NCI-H82 (cell line): ENCODE results near the gene WHRN.

Source experiments
- DNase-seq: peaks from one replicate; lab custom pipeline; 2025; lab: John Stamatoyannopoulos, UW

The WHRN gene

DNA sequence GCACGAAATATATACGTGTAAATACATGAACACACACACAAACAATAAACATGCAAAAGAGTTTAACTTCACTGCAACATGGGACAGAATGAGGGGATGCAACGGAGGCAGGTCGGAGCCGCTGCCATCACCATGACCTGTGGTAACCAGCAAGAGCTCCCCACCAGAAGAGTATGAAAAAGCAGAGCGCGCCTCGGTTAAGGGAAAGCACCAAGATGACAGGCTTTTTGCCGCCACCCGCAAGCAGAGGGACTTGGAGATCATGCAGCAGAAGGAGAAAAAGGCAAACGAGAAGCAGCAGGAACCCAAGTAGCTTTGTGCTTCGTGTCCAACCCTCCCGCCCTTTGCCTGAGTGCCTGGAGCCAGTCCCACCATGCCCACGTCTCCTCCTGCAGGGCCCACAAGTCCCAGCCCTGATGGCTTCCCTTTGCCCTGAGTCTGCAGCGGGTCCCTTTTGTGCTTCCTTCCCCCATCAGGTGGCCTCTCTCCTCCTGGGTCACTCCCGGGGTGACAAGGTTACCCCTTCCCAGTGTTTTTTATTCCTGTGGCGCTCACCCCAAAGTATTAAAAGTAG, 13.8 kb downstream of the WHRN start:
- DNase-seq: no peak

DNA sequence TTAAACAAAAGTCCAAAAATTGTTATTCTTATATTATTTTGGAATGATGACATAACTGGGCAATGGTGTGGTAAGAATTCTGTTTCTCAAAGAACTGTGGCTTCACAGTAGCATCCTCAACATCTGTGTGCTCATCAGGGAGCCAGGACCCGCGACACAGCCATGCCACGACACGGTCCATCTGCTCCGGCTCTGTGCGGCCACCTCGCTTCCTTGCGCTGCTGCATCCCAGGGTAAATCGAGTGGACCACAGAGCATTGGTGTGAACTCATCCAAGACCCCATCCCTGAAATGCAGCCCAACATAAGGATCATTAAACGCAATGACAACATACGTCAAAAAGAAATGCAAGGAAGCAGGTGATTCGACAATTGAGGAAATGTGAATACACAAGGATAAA, 15.3 kb downstream of the WHRN start:
- no peak for DNase-seq

DNA sequence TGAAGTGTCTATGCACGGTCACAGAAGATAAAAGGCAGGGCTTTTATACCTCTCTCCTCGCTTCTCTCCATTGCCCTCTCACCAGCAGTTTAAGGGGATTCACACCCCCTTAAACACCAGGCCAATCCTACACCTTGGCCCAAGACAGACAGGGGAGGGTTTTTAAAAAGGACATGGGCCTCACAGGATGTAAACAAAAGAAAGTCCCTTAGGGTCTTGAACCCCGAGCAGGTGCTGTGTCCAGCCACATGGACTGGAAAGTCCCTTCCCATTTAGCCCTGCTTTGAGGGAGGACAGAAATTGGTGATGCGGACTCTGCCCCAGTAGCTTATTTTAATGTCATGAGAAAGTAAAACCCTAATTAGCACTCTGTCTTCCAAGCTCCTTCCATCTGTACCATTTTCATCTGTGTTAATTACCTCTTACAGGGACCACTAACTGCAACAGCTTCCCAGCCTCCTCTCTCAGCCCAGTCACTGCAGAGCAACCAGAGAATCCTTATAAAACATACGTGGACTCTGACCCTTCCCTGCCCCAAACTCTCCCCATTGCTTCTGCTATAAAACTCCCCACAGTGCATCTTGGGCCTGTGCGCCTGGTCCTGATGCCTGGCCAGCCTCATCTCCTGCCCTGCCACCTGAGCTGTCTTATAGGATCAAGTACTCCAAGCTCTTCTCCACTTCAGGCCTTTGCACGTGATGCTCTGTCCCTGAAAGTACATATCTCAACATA, 16.7 kb downstream of the WHRN start:
- DNase-seq: no peak

DNA sequence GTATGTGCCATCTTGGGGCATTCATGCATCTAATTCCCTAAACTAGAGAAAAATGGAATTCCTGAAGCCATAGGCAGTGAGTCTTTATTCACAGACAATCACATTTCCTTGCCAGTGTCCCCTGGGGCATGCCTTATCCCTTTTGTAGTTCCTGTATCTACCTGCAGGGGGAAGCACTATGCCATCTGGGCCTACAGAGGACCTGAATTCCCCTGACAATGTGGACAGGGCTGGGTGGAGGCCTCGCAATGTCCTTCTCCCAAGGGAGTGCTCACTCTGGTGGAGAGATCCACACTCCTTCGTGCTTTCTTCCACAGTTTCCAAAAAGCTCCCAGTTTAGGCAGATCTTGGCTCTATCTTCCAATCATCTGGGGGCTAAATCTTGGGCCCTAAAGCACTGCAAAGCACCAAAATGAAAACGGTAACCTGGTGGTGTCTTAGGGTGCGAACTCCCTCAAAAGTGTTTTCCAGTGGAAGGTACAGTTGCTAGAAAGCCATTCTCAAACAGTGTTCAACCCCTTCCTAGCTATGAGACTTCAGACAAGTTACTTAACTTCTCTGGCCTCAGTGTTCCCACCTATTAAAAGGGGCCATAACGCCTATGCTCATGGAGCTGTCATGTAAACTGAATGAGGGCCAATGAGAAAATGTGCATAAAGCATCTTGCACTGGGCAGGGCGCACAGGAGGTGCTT, 17.5 kb downstream of the WHRN start:
- DNase-seq: peak; percentile 89

DNA sequence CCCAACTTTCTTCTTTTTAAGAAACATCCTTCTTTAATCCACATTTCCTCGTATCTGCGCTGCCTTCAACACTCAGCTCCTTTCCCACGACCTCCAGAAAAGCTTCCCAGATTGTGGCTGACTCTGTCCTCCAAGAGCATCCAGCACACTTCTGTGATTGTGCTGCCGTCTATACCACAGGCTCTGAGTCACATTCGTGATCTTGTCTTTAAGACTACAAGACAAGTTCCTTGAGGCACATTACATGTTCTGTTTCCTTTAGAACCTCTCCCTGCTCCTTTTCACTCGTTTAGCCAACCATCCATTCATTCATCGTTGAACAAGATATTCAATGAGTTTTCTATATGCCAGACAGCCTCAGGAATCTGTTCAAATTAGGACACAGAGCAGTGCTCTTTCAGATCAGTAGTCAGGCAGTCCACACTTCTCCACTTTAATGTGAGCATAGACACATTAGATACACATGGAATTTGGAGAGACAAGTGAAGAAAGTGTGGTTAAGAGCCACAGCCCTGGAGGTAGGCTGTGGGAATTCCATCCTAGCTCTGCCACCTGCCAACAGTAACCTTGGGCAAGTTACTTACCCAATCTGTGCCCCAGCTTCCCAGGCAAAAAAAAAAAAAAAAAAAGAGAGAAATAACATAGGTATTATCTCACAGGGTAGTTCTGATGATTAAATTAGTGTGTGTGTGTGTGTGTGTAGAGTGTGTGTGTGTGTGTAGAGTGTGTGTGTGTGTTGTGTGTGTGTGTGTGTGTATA, 18.9 kb downstream of the WHRN start:
- no peak for DNase-seq

DNA sequence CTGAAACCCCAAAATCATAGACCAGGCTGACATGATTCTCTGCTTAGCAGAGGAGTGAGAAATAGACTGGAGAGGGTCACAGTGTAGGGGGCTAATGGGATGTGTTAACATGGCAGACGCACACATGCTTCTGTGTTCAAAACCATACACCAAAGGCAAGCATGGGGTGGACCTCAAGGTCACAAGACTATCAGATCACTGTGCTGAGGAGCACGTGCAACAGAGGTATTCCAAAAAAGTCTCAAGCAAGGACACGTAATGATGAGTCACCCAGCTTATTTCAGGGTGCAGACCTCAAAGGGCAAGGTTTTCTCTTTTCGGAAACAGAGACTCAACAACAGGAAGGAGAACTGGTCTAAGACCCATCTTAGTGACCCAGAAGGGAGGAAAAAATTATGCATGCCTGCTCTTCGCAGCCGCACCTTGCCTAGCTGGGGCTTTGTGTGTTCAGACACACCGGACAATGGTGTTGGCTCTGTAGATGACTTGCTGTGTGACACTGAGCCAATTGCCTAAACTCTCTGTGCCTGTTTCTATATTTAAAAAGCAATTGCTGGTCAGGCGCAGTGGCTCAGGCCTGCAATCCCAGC, 20.3 kb downstream of the WHRN start:
- no peak for DNase-seq

DNA sequence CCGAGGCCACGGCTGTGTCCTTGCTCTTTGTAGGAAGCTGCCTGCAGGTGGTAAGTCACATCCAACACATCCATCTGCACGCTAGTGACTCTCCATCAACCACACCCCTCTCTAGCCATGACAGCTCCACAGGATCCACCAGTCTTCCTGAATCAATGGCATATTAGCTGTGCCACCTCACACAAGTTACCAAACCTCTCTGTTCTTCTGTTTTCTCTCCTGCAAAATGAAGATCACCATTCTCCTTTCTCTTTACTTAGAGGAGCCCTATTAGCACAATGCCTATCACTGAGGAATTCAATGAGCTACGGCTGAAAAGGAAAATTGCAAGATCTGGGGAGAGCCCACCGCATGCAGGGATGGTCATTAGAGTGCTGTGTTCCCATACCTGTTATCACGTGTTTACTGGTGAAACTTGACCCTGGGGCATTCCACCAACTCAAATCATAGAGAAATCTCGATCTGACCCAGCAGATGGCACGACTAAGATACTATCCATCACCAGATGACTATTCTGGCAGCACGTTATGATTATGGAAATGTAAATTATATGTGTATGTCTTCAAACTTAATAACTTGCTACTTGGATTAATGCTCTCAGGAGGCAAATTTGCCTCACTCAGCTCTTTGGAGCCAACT, 20.9 kb downstream of the WHRN start:
- no peak for DNase-seq

DNA sequence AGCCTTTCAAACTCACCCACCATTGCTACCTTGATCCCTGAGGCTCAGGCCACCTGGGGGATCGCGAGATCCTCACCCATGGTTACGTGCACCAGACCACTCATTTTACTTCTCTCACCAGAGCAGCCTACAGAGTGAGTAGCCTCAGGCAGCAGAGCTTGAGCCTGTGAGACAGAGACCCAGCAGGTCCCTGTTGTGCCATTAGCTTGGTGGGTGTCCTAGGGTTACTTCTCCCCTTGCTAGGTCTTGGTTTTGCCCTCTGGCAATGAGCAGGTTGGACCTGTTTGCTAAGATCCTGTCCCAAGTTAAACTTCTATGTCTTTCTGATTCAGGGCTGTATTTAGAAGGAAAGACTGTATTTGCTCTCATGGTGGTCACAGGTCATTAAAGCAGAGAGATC, 21.8 kb downstream of the WHRN start:
- no peak for DNase-seq

DNA sequence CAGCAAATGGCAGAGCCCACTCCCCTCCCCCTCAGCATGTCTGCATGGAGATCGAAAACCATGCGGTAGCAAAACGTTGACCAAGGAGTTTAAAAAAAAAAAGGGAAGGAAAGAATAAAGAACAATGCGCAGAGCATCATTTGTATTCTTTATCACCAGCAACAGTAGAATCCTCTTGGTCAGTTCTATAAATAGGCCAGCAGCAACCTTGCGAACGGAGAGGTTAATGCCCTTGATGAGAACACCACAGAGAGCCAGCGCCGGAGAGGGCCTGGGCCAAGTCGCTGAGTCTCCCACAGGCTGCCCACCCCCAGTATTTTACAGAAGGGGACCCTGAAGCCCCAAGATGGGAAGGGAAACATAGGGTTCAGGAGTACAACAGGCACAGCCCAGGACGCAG, 22.7 kb downstream of the WHRN start:
- no peak for DNase-seq

DNA sequence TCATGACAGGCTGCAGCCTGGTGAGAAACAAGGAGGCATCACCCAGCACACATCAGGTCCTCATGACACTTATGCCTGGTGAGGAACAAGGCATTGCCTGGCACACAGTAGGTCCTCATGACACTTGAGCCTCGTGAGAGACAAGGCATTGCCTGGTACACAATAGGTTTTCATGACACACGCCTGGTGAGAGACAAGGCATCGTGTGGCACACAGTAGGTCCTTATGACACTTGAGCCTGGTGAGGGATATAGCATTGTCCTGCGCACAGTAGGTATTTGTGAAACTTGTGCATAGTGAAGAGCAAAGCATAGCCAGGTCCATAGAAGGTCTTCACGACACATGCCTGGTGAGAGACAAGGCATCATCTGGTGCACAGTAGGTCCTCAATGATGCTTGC, 23.5 kb downstream of the WHRN start:
- DNase-seq: no peak

DNA sequence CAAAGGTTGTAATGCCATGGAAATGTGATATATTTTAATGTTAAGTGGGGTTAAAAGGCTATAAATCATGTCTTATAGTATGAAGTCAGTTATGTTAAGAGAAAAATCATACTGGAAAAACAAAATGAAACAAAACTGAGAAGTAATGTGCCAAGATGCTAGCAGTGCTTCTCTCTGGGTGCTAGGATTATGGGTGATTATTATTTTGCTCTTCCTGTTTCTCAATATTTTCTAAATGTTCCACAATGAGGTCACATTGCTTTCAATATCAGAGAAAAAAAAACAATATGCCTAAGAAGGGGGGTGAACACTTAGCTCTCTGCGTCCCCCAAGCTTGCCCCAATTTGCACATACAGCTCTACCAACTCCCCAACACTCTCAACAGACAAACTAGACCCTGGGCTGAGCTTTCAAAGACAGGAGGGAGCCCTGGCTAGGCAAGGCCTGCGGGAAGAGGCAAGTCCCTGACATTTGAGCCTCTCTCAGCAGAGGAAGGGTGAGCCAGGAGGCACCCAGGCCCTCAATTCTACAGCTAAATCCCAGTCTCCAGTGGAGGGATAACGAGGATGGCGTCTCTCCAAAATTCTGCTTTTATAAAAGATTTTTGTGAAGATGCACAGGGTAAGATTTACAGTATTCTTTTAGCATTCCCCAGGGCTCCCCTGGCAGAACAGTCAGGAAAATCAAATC, 24.4 kb downstream of the WHRN start:
- no peak for DNase-seq

DNA sequence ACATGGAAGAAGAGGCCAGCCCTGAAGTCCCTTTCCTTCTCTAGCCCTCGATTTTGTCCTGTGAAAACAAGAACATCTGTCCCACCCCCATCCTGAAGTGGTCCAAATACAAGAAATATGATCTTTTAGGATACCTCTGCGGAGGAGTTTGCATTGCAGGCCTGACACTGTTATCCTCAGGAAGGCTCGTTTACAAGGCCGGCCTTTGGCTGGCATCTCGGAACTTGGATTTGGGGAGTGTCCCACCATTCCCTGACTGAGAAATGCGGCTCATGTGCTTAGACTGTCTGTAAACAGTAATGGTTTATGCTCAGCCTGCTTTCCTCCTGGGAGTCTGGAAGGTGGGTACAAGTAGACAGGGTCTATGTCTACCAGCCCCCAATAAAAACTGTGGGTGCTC, 26.4 kb downstream of the WHRN start:
- DNase-seq: no peak

DNA sequence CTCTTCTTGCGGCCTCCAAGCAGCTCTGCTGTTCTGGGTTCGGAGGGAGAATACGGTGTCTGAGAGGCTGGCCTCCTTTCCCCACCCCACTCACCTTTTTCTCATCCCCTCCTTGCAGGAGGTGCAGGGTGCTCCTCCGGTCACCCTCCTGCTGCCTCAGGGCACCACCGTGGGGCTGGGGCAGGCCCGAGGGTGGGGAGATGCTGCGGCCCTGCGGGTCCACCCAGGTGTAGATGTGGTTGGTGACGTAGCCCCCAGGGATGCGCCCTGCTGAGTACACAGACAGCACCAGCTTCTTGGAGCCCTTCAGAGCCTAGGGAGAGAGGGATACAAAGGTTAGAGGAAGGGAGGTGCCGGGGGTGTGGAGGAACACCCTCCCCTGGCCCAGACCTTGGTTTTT, 26.8 kb downstream of the WHRN start:
- DNase-seq: no peak

DNA sequence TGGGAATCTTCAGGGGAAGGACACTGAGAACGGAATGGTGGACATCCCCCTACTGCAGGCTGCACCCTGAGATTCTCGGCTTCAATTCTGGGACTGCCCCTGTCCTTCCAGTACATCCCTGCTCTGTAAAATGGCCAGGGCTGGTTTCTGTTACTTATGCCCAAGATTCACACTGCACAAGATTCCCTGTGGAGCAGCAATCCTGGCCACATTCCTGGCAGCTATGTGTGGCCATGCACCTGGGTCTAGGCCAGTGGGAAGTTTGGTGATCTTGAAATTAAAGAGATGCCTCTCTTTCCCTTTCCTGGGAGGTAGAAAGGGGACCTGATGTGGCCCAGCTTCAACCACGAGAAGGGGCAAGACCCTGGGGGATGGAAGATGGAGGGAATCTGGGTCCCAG, 27.6 kb downstream of the WHRN start:
- DNase-seq: no peak

DNA sequence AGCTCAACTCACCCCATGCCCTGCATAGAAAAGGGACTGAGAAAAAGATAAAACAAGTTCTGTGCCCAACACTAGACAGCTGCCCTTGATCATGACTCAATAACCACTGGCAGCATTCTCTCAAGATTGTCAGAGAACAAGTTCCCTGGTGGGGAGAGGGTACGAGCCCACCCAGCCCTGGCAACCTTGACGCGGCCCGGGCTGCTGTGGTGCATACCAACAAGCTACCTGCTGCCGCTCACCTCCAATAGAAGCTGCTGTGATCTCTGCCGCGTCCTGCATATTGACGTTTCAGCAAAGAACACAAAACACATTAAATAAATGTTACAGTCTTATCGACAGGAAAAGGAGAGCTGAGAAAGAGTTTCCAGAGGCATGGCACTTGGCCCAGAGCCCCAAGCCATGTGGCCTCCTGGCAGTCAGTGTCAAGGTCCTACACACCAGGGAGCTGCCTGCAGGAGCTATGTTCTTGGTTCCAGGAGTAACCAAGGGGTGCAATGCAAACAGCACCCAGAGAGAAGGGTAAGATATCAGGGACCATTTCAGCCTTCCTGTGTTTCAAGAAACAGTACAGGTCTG, 28.3 kb downstream of the WHRN start:
- no peak for DNase-seq

DNA sequence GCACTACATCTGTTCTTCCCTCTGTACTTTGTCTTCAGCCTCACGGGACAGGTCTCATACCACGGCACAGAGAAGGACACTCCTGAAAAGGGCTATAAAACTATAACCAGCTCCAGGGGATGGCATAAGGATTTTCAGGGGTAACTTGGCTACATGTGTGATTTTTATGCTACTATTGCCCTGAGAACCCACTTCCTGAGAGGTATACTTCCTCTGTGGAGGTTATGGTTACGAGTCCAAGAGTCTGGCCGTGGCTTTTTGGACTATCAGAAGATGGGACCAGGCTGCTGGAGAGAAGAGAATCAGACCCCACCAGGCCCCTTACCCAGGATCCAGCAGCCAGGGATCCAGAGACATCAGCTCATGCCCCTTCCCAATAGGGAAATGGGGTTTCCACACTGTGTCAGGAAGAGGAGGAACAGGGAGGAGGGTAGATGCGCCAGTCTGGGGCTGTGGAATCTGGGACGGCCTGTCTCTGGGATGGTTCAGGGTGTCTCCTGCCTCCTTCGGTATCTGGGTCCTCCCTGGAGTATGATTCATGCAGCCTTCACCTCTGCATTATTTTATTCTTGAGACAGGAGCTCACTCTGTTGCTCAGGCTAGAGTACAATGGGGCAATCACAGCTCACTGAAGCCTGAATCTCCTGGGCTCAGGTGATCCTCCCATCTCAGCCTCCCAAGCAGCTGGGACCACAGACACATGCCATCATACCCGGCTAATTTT, 29.7 kb downstream of the WHRN start:
- DNase-seq: no peak

DNA sequence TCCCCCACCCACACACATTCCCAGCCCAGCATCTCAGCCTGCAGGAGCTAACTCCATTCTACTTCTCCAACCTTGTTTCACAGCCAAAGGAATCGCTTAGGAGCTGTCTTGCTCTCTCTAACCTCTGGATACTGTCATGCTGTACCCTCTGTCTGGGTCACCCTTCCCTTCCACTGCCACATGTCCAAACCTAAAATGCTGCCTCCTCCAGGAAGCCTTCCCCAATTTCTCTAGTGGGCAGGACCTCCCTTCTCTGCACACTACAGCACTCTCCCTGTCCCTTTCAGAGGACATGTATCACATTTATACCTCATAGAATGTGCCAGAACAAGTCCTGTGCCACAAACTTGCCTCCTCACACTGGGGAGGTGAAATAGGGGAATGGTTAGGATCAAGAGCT, 30.8 kb downstream of the WHRN start:
- DNase-seq: no peak

DNA sequence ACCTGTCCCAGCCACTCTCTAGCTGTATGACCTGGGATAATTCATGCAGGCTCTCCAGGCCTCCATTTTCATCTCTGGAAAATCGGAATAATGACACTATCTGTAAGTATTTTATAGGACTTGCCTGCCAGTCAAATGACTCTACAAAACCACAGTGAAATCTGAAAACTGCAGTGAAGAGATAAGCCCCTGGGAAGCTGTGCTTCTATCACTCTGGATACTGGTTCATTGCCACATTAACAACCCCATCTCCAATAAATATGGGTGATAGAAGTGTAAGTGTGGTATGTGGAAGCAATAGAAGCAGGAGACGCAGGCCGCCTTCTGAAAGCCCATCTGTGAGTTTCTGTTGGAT, 31.8 kb downstream of the WHRN start:
- DNase-seq: no peak

DNA sequence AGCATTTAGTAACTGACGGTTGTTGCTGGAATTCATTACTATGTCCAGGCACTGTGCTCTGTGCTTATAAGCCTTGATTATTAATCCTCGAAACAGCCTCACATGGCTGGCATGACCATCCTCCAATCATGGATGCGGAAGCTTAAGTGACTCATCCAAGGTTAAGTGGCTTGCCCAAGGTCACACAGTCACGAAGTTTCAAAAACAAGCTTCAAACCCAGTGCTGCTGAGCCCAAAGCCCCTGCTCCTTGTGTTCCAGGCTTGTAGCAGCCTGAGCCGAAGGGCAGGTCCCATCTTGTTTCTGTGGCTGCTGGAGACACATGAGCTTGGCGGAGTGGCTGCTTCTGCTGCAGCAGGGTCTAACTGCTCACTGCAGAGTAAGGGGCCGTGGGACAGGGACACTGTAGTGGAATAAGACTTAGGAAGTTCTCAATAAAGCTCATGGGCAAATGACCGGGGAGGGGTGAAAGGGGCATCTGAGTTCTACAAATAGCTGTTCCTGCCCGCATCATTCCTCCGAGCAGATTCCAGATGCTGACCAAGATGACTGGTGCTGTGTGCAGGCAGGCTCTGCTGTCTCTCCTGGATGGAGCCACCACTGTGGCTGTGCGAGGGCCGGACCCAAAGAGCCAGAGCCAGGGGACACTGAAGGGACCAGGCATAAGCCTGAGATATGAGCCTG, 32.4 kb downstream of the WHRN start:
- peak; percentile 25 for DNase-seq

DNA sequence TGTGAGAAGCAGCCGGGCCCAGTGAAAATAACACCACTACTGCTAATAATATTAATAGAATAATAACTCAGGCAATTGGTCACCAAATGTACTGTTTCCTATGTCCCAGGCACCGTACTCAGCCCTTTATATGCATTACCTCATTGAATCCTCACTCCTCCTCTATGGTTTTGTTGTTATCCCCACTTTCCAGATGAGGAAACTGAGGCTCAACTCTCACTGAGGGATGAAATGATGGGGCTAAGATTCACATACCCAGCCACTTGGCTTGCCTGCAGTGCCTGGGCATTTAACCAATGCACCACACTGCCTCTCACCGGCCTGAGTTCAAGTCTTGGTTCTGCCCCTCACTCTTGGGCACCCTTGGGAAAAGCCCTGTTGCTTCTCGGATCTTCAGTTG, 34.1 kb downstream of the WHRN start:
- DNase-seq: no peak
